Activated CD4-positive, alpha-beta T cell treated with anti-CD3 and anti-CD28 coated beads for 4 hours (primary cell): Measurements from ENCODE around the gene LPCAT1.

Source experiments
- DNase-seq, 2 donors: peaks; one replicate each; pipeline ENCODE4 v3.0.0-alpha.2; 2020

LPCAT1 gene

DNA sequence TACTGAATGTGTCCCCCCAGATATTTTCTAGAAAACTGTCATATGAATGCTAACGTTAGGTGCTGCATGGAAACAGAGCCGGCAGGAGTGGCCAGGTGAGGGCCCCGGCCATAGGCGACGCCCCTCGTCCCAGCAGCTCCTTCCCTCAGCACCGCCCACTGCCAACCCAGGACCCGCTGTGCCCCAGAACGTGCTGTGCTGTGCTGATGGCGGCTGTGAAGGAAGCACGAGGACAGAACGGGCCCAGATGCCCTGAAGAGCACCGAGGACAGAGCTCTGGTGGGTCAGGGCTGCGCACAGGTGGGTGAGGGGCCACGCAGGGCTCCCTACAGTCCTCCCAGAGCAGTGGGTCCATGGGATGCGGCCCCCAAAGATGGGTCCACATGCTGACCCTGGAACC is 30.3 kb downstream of the LPCAT1 start:
- no peak for DNase-seq

DNA sequence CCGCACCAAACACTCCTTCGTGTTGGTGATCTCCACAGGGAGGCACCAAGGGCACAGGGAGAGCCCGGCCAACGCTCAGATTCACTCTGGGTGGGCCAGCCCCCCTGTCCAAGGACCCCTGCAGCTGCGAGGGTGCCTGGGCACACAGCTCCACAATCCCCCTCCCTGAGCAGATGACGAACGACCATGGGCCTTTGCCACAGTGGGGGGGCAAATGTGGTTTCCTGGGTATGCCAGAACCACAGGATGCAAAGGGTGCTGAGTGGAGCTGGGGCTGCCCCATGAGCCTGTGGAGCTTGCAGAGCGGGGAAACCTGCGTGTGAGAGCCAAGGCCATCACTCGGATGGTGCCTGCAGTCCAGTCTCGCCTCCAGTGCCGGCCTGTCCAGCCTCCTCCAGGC is 31.0 kb downstream of the LPCAT1 start:
- no peak for DNase-seq

DNA sequence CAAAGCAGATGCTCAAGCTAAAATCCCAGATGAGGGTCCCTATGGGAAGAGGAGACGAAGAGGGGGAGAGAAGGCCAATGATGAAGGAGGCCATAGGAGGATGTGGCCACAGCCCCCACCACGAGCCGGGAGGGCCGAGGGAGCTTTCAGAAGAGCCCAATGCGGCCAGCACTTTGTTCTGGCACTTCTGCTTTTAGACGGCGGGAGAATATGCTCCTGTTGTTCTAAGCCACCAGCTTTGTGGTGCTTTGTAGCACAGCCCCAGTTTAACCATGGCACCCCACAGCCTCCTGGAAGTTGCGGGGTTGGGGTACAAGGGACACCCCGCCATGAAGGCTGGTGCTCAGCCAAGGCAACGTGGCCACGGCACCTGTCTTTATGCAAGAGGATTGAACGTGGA is 33.4 kb downstream of the LPCAT1 start:
- no peak for DNase-seq

DNA sequence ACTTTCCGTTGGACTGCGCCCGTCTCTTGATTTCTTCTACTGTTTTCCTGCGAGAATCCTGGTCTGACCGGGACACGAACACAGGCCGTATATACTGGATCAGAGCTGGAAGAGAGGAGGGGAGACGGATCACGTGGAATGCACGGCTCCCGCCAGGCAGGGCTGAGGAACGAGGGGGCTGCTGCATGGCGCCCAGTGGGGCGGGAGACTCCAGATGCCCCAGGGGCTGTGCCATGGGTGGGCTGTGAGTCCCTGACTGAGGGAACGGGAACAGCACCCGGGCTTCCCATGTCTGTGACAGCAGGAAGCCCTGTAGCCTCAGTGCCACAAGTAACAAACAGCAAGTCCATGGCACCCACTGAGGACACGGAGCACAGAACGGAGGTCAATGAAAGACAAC is 34.0 kb downstream of the LPCAT1 start:
- DNase-seq = no peak

DNA sequence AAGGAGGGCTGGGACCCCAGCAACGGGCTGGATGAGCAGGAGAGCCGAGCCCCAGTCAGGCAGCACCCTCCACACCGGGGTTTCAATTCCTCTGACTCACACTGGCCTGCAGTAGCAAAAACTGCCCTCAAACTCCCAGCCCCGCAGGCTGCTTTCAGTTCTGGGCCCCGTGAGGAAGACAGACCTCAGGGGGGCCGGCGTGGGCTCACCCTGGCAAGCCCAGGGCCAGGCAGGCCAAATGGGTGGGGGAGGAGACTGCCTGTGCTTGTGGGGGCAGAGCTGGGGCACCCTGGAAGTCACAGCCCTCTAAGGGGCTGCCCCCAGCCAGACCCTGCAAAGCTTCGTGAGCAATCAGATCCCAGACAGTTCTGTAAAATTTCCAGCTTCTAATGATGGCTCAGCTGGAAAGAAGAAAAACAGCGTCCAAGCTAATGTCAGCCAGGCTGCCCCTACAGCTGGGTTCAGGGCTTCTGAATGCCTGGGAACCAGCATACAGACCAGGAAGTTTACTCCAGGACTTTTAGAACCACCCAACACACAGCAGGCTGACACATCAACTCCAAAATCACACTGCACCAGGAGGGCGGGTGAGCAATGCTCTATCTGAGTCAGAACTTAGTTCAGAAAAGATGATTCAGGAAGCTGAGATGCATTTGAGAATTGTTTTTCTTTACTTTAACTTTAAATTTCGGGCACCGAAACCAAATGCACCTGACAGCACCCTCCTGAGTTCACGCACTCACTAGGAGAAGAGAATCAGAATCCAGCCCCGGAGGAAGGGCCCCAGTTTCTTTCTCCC is 34.7 kb downstream of the LPCAT1 start:
- no peak for DNase-seq

DNA sequence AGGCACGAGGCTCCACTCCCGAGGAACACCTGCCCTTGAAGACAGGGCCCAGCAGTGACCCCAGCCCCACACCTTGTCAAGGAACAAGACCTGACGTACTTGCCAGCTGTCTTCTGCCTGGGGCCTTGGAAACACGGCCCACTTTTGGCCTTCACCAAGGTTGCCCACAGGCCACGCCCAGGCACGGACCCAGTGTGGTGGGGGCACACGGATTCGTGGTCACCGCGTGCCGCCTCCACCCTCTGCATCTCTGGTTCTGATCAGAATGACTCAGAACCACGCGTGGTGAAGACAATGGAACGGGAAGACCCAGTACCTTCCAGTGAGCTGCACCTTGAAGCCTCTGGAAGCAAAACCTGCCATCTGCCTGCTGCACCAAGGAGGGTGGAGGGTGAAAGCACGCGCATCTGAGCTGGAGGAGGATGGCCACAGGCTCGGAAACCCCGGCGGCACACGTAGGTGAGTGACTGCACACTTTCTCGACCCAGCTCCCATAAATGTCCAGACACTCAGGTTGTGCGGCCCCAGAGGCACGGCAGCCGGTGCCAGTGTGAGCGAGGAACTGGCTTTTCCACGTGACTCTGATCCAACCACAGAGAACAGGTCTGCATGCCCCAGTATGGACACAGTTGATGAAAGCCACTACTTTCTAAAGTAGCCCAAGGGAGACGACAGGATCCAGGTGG is 36.5 kb downstream of the LPCAT1 start:
- DNase-seq = no peak

DNA sequence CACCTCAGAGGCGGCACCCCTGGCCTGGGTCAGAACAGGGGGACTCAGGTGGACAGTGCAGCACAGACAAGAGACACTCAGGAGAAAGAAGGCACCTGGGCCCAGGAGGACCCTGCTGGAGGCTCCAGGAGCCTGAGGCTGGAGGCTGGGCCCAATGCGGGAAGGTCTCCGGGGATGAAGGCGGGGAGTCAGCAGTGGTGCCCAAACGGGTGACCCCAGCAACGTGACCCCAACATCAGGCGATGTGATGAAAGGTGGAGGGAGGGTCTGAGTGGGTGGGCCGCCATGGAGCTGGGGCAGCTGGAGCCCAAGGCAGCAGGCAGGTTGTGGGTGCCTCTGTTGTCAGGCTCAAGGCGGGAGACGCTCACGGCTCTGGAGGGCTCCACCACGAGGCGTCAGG is 37.5 kb downstream of the LPCAT1 start:
- no peak for DNase-seq

DNA sequence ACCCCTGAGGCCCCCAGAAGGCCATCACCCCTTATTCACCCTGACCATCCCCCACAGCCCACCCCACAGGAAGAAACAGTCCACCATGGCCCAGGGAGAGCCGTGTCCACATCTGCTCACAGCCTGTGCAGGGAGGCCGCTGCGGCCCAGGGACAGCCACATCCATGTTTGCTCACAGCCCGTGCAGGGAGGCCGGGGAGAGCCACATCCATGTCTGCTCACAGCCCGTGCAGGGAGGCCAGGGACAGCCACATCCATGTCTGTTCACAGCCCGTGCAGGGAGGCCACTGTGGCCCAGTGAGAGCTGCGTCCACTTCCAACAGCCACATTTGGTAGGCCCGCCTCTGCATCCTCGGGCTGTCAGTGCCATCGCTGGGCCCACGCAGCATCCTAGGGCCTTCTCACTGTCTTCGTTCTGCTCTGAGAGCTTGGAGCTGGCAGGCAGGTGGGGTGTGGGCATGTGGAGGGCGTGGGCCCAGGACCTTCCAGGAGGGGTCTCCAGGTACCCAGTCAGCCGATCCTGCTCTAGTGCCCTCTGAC is 38.1 kb downstream of the LPCAT1 start:
- DNase-seq = no peak

DNA sequence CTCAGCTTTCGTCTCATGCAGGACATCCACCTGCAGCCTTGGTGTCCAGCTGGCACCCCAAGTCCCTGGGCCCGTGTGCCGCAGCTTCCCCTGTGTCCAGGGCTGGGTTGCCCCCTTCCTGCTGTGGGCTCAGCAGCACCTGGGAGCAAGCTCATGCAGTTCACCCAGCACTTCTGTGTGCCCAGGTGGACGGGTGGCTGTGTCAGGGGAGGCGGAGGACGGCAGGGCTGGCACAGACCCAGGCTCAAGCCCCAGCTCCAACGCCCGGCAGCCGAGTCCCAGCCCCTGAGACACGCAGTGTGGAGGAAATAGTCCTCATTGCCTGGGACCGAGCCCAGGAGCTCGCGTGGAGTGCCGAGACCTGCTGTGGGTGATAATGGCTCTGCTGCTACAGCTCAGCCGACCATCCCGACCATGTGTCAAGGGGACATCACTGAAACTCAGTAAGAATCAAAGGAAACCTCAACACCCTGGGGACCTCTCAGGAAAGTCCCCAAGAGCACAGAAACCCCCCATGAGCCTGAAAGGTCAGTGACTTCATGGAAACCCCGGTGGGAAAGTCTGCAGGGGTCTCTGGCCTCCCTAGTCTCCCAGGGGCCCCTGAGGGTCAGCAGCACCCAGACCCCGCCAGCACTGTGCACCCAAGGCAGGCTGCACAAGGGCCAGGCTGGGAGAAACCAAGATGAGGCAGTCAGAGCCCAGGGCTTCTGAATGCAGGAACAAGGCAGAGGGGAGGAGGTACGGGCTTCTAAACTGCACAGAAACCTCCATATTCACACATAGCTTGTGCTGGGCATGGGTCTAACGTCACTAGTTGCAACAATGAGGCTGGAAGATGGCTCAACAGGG is 38.8 kb downstream of the LPCAT1 start:
- DNase-seq = no peak

DNA sequence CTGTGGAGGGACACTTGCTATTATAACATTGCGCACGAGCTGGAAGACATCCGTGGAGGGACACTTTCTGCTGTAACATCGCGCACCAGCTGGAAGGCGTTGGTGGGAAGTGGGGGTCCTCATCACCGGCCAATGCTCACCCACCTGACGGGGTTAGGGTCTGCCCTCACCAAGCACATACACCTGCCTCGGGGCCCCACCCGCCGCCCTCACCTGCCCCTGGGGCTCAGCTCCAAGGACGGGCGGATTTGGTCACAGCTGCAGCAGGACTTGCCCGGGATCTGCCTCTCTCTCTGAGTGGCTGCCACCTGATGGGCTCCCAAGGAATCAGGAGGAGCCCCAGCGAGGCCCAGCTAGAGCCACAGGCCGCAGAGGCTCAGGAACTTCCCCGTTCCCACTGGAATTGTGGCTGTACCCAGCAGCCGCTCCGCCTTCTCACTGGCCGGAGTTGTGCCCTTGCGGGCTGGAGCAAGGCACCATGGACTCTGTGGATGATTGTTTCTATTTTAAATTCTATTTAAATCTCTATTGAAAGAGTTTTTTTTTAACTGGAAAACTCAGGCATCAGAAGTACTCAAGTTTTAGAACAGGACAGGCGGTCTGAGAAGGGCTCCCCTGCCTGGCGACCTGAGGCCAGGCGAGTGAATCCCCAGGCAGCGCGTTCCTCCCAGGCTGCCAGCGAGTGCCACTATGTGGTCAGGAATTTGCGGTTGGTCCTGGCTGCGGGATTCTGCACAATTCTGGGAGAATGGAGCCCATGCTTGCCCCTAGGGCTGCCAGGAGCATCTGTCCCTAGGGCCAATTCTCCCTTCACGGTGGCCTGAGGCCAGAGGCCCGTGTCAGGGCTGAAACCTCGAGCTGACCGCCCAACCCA is 39.7 kb downstream of the LPCAT1 start:
- DNase-seq = no peak

DNA sequence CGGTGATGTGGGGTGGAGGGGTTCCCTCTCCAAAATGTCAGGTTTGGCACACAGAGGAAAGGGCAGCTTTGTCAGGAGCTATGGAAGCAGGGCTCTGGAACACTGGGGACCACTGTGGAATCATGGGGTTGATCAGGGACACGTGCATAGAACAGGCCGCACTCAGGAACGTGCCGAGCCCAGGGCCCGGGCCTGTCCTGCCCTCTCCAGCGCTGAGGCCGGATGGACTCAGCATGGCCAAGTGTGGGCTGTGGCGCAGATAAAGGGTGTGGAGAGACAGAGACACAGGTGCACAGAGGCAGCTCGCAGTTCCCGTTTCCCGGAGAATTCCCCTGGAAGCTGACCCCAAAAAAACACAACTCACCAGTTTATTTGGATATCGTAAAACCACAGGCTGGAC is 40.7 kb downstream of the LPCAT1 start:
- DNase-seq = no peak

DNA sequence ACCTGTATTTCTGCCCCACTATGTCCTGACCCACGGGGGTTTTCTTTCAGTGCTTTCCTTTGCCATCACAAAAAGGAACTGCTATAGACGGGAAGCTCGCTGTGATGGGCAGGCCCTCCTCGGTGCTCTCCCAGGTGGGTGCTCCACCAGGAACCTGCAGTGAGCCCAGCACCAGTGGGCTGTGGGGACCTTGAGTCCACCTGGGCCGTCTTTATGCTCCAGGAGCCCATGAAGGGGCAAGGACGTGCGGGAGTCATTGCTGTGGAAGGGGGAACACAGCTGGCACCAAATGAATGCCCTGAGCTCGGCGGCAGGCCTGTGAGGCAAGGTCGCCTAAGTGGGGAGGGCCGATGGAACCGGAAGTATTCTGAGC is 41.8 kb downstream of the LPCAT1 start:
- no peak for DNase-seq

DNA sequence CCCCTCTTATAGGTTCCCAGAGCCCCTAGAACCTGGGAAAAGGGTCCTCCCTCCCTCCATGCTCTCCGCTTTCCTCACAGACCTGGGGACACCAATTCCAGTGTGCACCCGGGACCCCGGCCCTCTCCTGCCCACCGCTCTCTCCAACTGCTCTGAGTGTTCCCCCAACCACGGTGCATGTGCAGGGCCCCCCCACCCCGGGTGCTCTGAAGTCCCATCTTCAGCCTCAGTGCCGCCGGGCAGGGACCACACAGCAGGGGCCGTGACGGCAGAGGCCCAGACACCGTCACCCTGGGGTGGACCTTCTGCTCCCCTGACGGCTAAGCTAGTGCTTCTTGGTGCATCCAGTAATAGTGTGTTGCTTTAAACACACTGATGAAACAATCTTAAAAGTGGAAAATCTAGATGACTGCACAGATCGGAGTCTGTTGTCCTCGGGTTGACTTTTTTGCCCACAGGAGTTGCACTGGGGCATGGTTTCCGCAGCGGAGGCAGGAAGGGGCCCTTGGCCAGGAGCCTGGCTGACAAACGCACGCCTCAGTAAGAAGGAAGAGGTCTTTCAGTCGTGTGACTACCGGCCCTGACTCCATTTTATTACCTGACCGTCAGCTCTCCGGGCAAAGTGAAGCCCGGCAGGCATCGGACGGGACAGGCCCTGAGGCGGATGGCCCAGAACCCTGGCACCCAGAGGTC is 42.3 kb downstream of the LPCAT1 start:
- DNase-seq = no peak

DNA sequence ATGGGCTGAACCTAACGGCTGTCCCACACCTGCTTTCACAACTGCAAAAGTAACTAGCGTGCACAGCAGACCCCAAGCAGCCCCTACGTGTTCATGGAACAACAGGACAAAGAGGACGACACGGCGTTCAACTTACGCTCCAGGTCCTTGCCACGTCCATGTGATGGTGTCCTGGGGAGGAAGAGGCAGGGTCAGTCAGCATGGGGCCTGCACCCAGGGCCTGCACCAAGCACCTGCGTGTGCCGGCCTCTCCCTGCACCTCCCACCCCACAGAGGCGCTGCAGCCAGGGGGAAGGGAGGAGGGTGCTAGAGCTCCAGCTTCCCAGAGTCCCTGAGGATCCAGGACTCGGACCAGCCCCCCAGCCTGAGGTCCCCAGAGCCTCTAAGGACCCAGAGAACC is 43.0 kb downstream of the LPCAT1 start:
- DNase-seq = no peak

DNA sequence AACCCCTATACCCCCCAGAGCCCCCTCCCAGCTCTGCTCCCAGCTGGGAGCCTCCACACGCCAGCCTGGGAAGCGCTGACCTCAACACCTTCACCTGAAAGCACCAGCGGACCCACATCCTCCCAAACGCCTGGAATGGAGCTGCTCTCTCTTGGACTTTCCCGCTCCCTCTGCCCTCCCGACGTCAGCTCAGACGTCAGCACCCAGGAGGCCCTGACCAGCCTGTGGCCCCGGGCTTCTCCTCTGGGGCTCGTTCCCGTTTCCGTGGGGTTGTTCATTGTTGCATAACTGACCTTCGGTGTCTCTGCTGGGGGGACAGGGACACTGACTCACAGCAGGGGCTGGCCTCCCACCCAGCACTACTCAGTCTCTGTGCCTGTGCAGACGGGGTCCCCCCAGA is 43.5 kb downstream of the LPCAT1 start:
- no peak for DNase-seq

DNA sequence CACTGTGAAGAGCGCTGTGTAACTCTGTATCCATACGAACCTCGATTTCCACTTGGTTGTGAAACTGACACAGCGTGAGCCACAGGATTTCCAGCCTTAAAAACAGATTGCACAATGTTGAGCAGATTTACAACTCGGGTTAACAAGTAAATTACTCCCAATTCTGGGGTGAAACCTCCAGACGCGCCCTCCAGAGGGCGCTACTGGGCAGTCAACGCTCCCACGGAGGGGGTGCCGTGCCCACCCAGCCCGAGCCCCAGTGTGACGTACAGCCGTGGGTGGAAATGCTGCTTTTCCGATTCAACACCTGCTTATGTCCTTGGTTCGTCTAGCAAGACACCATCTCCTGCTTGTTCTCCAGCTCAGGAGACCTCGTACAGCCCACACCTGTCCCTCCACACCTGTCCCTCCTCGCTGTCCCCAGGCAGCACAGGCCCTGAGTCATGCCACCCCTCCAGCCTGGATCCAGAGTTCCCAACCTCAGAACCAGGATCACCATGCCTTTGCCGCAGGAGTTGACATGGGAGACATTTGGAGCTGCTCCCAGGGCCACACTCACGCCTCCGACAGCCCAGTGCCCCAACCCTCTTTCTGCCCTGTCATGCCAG is 44.1 kb downstream of the LPCAT1 start:
- DNase-seq = peak; percentile 28 to 30

DNA sequence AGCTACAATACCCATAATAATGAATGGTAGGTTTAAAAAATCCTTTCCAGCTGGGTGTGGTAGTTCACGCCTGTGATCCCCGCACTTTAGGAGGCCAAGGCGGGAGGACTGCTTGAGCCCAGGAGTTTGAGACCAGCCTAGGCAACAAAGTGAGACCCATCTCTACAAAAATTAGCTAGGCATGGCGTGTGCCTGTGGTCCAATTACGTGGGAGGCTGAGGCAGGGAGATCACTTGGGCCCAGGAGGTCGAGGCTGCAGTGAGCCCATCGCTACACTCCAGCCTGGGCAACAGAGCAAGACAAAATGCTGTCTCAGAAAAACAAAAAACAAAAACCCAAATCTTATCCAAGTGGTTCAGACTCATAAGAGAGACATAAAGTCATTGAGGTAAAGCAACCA is 44.7 kb downstream of the LPCAT1 start:
- no peak for DNase-seq

DNA sequence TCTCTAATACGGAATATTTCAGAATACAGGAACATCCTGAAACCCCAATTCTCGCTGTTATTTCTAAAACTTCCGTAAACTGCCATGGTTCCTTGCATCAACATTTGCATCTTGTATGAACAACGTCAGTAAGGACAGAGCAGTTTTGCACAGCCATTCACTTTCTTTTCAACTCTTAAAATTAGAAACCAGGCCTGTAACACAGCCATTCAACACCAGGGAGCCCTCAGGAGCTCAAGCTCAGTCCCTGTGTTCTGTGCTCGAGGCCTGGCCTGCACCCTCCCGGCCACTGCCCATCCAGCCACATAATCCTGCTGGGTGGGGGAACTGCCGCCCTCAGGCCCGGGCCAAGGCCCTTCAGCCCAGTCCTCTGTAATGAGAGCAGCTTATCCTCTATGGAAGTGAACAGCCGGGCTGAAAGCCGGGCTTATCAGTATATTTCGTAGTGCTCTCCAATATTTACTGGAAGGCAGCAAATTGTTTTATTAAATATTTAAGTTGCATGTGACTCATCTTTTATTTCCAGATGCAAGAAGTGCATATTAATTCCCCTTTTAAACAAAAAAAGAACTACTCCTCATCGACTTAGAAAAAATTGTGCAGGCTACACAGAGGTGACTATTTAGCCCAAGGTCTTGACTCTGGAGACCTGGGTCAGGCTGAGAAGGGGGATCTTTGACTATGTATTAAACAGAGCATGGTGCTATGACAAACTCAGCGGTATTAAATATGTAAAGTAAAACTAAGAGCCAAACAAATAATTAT is 45.3 kb downstream of the LPCAT1 start:
- no peak for DNase-seq

DNA sequence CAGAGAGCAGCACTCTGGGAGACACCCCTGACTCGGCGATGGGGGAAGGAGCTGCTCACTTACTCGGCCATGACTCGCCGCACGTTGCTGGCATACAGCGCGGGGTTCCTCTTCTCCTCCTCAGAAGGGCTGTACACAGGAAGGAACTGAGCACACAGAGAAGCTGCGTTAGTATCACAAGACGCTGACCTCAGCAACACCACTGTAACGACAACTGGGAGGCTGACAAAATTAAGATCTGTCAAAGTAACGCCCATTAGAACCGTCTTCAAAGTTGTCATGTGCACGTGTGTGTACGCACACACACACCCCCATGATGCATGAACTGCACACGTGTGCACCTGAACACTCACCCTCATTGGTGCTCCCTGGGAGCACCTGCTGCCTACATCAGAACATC is 46.4 kb downstream of the LPCAT1 start:
- no peak for DNase-seq

DNA sequence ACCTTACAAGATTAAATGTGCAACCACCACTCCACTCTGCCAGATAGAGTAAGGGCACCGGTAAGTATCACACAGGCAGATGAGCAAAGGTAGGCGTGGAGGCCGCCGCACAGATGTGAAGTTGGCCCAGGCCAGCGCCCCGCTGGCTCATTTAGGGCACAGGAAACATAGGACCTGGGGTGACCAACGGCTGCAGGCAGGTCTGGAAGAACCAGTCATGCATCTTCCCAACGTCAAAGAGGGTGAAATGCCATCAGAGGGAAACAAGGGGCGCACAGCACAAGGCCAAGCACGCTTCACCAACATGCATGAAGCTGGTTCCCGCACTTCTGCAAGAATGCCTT is 46.8 kb downstream of the LPCAT1 start:
- DNase-seq = no peak
